Left renal pelvis (tissue), 4 donors: Measurements from ENCODE around the gene MED4. TPM values are rescaled to one million over a fixed set of nuclear protein-coding genes. Genes with fewer than 3 reads are reported as not detected.

ENCODE experiments used
- DNase-seq, 4 donors: peaks; one replicate each; pipeline ENCODE4 v3.0.0-alpha.2; 2013; ENCODE audit warnings: low read depth in 4 of 4, low spot score in 3 of 4
- polyA plus RNA-seq, 4 donors: library from polyadenylated mRNA; unstranded; fragments of 120-200 nt; gene quantifications; one replicate each; pipeline ENCODE4 v1.2.1, GENCODE V29; 2013; ENCODE audit not compliant: insufficient read length in 4 of 4

MED4 gene, protein sequence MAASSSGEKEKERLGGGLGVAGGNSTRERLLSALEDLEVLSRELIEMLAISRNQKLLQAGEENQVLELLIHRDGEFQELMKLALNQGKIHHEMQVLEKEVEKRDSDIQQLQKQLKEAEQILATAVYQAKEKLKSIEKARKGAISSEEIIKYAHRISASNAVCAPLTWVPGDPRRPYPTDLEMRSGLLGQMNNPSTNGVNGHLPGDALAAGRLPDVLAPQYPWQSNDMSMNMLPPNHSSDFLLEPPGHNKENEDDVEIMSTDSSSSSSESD
- 100 to 1,000 TPM in 1 of 4 donors, 10 to 100 TPM in 3; 75.7 to 114 (median 92.5) TPM for polyA plus RNA-seq

DNA sequence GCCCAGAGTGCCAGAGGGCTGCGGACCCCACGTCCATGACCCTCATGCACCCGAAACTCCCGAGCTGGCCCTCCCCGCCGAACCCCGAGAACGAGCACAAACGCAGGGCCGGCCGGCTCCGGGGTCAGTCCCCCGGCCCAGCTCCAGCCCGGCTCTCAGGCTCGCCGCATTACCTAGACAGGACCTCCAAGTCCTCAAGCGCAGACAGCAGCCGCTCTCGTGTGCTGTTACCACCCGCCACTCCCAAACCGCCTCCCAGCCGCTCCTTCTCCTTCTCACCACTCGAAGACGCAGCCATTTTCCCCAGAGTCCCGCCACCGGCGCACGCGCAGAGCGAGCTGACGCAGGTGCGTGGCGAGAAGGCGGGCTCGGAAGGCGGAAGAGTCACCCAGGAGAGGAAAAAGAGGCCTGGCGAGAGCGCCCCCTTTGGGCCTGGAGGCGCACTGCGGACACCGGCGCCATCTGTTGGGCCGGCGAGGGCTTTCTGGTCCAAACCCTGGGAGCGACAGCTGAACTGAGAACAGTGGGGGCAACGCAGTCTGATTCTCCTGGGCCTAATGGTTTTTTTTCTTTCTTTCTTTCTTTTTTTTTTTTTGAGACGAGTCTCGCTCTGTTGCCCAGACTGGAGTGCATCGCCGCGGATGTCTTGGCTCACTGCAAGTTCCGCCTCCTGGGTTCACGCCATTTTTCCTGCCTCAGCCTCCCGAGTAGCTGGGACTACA is at the start of gene MED4:
Gene MED4, minus strand, starts transcription at position 324 of the 722 bp plus-strand sequence. Its CDS starts 26 bp downstream, at position 298.
- DNase-seq: peak; percentile 86 to 92 (median 88)

DNA sequence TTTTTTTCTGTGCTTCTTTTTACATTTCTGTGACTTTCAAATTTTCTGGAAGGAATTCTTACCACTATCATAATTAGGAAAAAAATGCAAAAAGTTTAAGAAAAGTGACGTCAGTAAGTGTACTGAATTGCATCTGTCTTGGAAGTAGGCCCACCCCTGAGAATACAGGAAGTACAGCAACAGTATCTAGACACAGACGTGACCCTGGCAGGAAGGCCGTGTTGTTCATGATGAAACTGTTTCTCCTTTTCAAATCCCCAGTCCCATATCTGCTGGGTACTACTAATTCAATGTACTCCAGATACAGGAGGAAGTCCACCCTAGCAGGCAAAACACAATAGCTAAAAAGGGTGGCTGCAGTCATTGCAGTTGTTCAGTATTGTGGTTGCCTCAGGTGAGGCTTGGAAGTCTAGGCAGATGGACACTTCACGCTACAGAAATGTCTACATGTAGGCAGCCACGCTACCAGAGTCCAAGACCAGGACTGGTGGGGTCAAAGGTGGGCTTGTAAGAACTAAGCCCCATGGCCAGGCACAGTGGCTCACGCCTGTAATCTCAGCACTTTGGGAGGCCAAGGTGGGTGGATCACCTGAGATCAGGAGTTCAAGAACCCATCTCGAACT is 49.6 kb upstream of the MED4 start:
- DNase-seq: no peak

DNA sequence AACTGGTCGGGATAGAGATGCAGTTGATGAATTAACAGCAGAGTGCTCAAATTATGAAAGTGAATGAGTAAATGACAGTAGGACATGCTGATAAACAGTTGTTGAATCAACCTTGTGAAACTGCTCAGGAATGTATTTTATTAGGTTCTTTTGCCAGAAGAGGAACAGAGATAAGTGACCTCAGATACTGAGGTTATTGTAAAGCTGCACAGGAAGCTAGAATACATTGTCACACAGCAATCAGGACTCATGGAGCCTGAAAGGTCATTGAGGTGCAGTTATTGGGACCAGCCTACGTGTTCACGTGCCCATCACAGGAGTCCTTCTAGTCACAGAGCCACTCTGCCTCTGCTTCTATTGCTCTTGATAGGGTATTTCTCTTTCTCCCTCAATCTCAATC is 47.5 kb upstream of the MED4 start:
- DNase-seq: no peak

DNA sequence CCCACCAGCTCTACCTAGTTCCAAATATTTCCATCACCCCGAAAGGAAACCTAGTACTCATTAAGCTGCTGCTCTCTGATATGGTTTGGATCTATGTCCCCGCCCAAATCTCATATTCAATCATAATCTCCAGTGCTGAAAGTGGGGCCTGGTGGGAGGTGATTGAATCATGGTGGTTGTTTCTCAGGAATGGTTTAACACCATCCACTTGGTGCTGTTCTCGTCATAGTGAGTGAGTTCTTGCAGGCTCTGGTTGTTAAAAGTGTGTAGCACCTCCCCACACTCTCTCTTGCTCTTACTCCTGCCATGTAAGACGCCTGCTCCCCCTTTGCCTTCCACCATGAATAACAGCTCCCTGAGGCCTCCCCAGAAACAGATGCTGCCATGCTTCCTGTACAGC is 43.4 kb upstream of the MED4 start:
- DNase-seq: no peak

DNA sequence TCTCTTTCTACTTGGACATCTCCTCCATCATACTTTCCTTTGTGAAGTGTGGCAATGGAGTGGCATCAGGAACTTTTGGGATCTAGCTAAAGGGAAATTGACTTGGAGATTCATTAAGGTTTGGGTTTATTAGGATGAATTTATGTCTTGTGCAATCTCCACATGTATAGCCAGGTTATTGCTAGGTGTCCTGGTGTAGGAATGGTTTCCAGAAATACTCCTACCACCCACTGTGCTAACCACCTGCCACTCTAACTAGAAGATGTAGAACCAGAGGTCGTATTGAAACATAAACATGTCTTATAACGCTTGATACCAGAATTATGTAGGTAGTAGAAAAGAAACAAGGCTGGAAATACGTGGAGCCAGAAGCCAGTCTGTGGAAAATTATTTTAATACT is 38.1 kb upstream of the MED4 start:
- DNase-seq: no peak

DNA sequence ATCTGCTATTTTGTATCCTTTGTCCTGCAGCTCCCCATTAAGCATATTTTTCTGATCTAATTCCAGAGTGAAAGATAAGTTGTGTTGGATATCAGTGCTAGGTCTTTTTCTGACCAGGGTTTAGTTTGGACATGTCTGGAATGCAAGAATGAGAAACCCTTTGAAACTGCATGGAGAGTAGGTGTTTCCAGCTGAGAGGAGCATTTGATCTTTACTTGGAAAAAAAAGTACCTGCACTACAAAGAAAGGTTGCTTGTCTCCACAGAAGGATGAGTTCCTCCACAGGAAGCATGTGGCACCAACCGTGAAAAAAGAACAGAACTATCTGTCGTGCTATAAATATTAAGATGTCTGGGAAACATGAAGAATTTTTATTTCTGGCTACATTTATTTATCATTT is 36.6 kb upstream of the MED4 start:
- DNase-seq: no peak

DNA sequence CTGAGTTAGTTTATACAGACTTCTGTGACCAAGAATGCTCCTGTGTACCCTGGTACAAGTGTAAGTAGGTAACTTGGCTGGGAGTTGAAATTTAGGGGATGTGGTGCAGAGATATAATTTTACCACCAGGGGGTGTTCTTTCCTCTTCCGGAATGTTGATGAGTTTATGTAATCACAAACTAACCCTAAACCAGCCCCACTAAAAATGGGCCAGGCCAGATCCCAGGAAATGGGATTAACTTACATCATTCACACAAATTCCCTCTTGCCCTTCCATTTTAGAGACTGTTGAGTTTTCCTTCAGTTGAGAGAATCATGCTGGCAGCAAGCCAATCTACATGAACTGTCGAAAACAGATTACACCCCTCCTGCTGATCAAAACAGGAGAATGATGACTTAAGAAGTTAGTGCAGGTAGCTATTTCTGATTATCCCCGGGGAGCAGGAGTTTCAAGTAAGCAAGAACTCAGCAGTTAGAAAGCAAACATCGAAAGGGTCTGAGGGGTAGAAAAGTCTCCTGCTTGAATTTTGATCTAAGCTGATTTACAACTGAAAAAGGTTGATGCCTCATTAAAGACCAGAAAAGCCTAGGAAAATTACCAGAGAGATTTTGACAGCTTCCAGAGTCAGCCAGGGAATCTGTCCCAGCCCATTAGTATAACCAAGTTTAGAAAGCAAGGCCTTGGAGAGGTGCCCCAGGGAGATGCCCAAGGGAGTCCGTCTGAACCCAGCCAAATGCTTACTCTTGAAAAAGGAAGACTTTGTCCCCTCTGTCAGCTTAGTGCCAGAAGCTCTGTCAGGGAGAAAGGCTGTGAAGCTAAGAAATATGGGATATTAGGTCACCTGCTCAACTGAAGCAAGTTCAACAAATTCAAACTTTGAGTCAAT is 32.3 kb upstream of the MED4 start:
- DNase-seq: peak in 1 of 4 donors; percentile 50

DNA sequence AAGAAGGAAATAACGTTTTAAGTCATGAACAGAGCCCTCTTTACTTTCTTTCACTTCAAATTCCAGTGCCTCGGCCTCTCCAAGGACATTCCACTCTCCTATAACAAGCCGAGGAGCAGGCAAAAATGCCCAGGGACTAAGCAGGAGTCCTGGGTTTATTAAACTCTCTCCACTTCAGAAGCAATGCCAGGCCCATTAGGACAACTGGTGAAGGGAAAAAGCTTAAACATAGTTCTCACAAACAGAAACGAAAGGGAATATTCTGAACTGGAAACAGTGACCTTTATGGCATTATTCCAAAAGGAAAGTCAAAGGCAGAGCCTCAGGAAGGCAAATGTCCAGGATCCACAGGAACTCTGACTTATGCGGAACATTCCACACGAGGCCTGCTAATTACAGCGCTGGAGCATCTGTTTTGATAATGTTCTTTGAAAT is 30.9 kb upstream of the MED4 start:
- no peak for DNase-seq

DNA sequence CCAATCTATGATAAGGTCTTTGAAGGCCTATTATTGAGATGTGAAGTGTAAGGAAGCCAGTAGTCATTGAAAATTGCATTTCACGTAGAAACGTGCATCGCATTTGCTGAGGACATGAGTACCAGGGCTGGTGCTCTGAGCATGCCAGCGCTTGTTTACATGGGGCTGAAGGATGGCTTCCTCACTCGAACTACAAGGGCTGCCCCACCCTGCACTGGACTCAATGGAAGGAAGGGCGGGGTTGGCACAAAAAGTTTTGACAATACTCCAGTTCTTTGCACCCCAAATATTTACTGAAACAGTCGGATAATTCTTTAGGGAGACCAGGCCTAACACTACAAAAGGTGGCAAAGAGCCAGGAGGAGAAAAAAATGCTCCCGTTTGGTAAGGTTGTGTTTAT is 28.9 kb upstream of the MED4 start:
- DNase-seq: no peak

DNA sequence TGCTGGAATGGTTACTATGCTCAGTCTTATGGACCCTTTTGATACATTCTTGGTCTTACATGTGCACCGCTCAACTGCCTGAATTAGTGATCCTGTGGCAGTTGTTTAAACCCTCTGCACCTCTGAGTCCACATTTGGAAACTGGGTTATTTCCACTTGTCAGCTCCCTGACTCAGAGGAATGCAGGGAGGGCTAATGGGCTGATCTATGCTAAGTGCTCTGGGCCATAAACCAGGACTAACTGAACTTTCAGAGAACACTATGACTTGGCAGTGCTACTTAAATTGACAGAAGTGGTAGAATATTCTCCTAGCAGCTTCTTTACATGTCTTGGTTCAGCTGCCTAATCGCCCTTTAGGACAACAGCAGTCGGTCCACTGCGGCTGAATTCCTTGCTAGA is 26.8 kb upstream of the MED4 start:
- DNase-seq: no peak

DNA sequence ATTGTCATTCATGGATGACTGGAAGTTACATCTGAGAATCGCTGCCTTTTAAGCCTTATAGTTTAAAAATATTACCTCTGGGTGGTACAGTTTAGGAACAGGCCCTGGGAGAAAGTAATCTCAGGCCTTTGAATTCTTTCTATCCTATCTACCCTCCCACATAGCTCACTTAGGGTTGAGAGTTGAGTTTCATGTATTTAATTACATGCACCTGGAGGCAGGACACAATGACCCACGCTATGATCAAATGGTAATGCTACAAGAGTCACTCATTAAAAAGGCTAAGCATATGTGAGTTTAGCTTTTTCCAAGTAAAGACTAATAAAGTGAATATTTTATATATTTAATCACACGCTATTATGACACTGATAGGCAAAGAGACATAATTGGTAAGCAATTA is 25.3 kb upstream of the MED4 start:
- no peak for DNase-seq

DNA sequence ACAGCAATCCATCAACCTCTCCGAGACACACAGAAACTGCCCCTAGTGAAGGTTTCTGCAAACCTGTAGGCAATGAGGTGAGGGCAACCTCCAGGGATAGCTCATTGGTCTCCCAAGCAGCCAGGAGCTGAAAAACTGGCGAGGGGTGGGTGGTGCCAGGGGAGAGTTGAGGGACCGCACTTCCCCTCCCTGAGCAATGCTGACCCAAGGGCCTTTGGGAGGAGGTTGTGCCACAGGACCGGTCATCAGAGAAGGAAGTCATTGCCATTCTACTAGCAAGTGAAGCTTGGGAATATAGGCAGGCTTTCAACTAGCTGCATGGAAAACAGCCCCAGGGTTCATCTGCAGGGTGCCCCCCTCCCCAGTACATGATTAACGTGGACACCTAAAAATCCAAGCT is 23.1 kb upstream of the MED4 start:
- DNase-seq: no peak

DNA sequence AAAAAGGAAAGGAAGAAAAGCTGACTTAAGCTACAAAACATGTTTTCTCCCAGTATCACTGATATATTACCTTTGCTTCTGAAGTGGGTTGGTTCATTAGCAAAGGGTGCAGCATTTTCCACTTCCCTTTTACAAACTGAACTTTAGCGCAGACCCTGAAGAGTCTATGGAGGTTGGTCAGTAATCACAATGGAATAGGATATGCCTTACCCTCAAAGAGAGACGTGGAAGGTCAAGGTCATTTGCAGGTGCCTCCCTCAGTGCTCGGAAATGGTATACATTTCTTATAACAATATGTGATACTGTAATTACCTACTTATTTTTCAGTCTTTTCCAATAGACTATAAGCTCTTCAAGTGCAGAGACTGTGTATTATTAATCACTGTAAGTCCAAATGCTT is 21.9 kb upstream of the MED4 start:
- no peak for DNase-seq

DNA sequence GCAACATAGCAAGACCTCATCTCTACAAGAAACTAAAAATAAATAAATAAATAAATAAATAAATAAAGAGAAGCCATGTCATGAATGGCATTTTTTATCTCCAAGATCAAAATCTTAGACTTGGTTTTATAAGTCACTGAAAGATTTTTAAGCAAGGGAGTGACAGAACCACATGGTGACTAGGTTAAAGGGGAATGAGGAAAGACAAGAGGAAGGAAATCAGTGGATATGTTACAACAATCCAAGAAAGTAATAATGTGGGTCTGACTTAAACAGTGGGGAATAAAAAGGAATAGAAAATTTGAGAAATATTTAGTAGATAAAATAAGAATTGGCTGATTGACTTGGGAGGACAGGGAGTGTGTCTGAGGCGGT is 18.8 kb upstream of the MED4 start:
- no peak for DNase-seq

DNA sequence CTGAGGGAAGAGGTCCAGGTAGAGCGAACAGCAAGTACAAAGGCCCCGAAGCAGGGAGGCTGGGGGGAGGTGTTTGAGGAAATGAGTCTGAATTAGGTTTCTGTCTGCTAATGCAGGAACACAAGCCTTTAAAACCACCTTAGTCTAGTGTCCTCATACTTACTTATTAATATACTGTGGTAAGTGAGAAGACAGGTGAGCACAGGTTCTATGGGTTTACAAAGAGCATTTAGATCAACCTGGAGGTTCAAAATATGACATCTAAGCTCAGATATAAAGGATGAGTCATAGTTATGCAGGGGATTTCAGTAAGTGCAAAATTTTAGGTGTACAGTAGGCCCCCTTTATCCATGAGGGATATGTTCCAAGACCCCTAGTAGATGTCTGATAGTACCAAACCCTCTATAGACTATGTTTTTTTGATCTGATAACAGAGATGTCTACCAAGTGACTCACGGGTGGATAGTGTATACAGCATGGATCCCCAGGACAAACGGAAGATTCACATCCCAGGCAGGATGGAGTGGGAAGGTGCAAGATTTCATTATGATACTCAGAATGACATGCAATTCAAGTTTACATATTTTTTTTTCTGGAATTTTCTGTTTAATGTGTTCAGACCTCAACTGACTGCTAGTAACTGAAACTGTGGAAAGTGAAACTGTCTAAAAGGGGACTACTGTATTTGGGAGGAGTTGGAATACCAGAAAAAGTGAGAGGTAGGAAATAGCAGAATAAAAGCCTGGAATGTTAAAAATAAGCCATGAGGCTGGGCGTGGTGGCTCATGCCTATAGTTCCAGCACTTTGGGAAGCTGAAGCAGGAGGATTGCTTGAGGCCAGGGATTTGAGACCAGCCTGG is 18.2 kb upstream of the MED4 start:
- DNase-seq: no peak

DNA sequence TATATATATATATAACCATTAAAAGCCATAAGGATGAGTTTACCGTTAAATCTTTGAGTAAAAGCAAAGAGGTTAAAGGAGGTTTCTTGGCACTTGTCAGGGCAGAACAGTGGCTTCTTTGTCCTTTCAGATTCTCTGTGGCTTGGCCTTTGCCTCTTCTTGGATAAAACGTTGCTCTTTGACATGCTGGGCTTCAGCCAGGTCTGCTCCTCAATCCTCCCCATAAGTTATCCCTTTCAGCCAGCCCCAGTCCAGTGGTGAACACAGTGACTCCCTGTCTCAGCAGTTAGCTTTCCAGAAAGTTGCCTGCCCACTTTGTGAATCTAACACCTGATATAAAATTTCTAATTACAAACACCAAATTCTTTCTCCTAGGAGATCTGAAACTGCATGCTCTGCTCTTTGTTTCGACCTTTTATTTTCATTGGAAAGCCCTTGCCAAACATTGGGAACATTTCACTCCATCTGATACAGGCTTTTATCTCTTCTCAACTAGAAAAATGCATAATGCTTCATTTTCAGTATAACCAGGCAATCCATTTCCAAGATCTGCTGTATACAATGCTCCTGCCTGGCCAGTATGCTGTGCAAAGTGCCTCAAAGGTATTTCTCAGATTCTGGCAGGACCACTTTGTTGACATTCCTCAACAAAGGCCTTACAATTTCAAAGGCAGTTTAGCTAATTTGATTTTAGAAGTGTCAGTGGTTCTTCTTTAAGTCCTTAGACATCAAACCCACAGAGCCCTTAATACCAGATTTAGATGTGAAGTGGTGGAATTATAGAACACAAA is 16.2 kb upstream of the MED4 start:
- no peak for DNase-seq

DNA sequence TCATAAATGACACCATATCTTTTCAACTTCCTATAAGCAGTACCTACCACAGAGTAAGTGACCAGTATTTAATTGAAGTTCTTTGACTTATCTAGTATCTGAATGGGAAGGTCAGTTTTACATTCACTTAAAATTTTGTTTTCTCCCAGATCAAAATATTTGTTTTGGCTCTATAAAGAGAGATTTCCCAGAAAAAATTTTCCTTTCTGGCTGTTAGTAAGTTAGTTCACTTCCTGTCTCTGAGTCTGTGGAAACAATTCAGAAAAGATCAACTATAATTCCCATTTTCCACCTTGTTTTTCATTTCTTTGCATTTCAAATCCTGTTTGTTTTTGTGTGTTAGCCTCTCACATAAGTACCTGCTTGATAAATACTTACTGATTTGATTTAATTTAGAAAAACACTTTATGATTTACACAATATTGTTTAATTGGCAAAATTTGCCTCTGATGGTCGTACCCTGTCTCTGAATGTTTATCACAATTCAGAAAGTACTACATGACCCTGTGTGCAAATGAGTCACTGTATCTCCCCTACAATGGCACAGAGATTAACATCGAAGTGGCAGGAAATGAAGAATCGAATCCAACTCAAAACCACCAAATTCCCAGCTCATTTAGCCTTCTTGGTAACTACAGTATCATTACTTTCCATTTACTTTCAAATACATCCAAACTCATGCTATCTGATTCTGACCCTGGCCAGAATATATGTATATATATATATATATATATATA is 15.4 kb upstream of the MED4 start:
- no peak for DNase-seq

DNA sequence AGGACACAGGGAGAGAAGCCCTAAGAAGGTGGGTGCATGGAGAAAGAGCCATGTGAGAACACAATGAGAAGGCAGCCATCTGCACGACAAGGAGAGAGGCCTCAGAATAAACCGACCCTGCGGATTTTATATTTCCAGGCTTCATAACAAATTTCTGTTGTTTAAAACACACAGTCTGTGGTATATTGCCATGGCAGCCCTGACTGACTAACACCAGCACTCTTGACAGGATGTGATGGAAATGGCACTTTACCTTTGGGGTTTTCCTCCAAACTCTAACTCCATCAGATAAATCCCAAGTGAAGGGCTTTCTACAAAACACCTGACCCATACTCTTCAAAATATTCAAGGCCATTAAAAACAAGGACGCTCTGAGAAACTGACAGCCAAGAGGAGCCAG is 13.2 kb upstream of the MED4 start:
- no peak for DNase-seq
